Epithelial cell of prostate (primary cell): ENCODE measurements around the gene ASTN2.
A peak's percentile ranks its signal among the peaks of the same experiment; 100 is the strongest.

Experiments
- DNase-seq: peaks from one replicate; pipeline ENCODE4 v3.0.0-alpha.2; 2011; ENCODE audit warnings: low read depth, low spot score
- H3K27ac ChIP-seq: fragments of 450-650 bp; 2 replicates; pipeline ENCODE4 v1.5.1; 2017; ENCODE audit warnings: mild to moderate bottlenecking

The ASTN2 gene

DNA sequence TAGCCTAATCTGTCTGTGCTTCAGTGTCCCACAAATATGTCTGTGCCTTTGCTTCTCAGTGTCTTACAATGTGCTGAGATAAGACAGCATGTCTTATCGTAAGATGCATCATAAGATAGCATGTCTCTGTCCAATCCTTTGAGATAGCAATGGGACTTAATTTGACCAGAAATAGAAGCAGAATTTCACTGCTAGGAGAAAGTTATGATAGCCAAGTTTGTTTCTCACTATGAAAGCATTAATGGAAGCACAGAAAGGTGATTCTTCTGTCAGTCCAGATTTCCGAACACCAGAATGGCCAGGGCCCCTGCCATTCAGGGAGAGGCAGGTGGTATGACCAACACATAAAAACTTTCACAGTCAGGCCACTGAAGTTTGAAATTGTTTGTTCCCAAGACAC lies 616.3 kb downstream of the ASTN2 start:
- no peak overlapping the region for H3K27ac ChIP-seq
- DNase-seq: no peak

- no peak for DNase-seq
Observed at GRCh38 chr9:116797276-116797675, 617.6 kb downstream of the ASTN2 start.

DNA sequence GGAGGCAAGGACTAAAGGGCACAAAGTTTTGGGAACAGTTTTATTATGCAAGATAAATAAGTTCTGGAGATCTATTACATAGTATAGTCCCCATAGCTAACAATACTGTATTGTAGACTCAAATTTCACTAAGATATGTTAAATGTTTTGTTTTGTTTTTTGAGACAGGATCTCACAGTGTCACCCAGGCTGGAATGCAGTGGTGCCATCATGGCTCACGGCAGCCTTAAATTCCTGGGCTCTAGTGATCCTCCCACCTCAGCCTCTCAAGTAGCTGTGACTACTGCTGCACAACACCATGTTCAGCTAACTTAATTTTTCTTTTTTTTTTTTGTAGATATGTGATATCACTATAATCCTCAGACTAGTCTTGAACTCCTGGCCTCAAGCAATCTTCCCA lies 618.2 kb downstream of the ASTN2 start:
- DNase-seq: no peak
- no peak overlapping the region for H3K27ac ChIP-seq

More at GRCh38 chr9:116797276-116797675, 617.6 kb downstream of the ASTN2 start:
- no peak overlapping the region for H3K27ac ChIP-seq

- H3K27ac ChIP-seq: no peak overlapping the region
- DNase-seq: no peak
Observed at GRCh38 chr9:116795821-116796220, 619.0 kb downstream of the ASTN2 start.

DNA sequence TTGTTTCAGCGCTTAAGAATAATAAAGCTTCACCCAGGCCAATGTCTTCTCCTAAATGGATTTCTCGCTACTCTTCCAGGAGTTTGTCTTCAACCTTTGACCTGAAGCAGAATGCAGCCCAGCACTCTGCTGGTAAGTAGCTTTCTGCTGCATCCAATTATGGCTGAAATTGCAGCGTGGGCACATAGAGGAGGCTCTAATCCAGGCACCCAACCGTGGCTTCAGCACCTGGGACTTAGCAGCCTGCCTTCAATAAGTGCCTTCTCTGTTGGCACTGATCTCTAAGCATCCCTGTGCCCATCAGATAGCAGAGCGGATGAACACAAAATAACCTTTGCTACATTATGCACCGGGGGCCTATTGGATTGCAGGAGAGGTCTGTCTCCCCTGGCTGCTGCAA lies 622.6 kb downstream of the ASTN2 start:
- H3K27ac ChIP-seq: no peak overlapping the region
- no peak for DNase-seq

- DNase-seq: no peak
- H3K27ac ChIP-seq: no peak overlapping the region
Observed at GRCh38 chr9:116791326-116791725, 623.5 kb downstream of the ASTN2 start.

GRCh38 chr9:116789081-116789480 lies 625.8 kb downstream of the ASTN2 start:
- H3K27ac ChIP-seq: no peak overlapping the region

GRCh38 chr9:116786737-116787136 lies 628.1 kb downstream of the ASTN2 start:
- no peak overlapping the region for H3K27ac ChIP-seq
- DNase-seq: no peak

More at GRCh38 chr9:116789081-116789480, 625.8 kb downstream of the ASTN2 start:
- DNase-seq: no peak

DNA sequence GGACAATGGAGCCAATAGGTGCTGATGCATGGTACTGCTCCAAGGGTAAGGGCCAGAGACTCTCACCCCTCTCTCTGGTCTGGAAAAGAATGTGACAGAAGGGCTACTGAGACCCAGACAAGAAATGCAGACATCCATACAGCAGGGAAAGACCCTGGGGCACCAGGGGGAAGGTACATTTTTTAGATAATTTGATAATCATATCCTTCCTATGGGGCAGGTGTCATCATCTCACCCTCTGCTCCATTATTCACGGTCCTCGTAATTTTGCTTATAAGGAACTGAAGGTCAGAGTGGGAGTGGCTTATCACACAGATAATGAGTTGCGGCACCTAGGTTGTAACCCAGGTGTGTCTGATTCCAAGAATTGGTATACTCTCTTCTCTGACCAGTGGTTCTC lies 637.7 kb downstream of the ASTN2 start:
- DNase-seq: no peak
- H3K27ac ChIP-seq: no peak overlapping the region

DNA sequence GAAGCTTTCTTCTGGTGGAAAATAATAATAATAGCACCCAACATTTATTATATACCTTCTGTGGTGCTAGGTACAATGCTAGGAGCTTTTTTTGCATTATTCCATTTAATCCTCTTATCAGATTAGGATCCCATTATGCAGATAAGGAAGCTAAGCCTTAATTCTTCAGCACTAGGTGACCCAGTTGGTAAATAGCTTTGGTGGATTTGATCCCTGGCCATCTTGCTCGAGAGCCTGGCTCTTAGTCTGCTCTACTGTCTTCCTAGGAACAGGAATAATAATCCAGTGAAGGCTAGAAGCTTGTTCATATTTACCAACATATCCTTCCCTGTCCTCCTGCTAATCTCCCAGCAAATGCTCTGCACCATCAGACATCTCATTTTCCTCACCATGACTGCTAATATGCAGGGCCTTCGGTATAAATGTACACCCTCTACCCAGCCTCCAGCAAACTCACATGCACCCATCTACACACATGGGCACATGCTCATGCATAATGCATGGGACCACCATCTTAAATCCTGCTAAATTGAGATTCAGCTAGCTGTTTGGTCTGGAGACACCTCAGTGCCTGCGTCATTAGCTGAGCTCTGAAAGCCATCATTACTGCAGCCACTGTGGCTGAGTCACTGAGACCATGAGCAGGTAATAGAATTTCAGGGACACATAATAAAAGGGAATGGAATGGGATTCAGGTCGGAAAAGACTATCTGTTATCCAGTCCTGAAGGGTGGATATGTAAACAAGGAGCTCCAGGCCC lies 640.3 kb downstream of the ASTN2 start:
- DNase-seq: no peak
- H3K27ac ChIP-seq: no peak overlapping the region

DNA sequence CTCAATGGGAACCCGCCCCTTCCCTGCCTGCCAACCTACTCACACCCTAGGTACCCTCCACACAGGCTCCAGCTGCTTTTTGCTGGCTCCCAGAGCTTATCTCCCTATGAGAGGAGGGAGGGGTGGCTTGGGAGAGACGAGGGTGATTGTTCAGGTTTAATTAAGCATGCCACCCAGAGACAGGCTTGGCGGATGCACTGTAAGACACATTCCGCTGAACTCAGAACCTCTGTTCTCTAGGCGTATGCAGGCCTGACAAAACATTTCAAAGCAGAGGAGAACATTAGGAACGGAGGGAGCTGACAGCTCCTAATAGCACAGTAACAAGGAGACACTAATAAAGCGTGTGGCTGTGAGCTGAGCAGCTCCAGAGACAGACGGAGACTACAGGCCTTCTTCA lies 647.6 kb downstream of the ASTN2 start:
- DNase-seq: no peak
- H3K27ac ChIP-seq: no peak overlapping the region

DNA sequence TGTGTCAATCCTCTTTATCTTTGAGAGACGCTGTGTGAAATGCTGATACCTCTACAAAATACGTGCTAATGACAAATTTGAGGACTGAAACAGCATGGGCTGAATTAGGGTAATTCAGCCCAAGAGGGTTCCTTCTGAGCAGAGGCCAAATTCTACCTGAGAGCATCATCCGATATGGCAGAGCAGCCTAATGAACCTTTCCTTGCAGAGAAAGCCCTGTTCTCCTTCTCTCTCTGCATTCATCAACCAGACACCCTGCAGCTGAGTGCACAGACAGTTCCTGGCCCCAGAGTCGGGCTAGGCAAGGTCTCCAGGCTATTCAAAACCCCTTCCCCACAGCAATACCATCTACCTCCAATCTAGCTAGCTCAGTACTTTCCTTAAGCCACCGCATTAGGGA lies 649.8 kb downstream of the ASTN2 start:
- no peak for DNase-seq
- no peak overlapping the region for H3K27ac ChIP-seq

- no peak overlapping the region for H3K27ac ChIP-seq
- no peak for DNase-seq
Observed at GRCh38 chr9:116763770-116764169, 651.1 kb downstream of the ASTN2 start.

DNA sequence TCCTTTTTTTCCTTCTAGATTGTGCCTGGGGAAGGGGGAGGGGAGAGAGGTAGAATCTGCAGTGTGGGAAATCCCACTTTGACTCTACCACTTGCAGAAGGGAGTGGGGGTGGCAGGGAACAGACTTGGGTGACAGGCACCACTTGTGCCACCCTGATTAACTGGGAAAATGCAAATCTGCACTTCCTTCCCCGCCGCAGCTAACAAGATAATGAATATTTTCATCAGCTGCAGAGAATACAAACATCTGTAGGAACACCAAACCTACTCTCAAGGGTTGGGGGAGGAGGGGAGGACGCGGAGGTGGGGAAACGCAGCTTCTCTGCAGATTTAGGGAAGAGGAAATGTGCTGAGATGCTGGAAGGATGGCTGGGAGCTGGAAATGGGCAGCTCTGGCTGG lies 654.2 kb downstream of the ASTN2 start:
- no peak for DNase-seq
- no peak overlapping the region for H3K27ac ChIP-seq

GRCh38 chr9:116757030-116757429 lies 657.8 kb downstream of the ASTN2 start:
- DNase-seq: no peak

GRCh38 chr9:116753389-116753788 lies 661.5 kb downstream of the ASTN2 start:
- no peak overlapping the region for H3K27ac ChIP-seq
- DNase-seq: no peak

More at GRCh38 chr9:116757030-116757429, 657.8 kb downstream of the ASTN2 start:
- H3K27ac ChIP-seq: no peak overlapping the region

DNA sequence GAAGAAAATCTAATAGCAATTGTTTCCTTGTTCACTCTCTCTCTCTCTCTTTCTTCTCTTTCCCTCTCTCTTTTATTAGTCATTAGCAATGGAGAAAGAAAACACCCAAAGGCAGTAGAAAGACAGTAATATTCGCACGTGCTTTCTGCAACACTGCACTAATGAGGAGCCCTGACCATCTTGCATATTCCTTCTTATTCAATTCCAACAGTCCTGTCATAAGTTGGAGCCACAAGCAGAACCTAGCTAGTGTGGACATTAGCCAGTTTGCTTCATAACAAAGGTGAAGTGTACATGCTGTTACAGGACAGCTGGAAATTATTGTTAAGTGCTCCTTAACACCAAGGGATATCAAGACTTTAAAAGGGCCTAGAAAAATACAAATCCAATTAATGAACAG lies 664.3 kb downstream of the ASTN2 start:
- DNase-seq: no peak
- no peak overlapping the region for H3K27ac ChIP-seq

DNA sequence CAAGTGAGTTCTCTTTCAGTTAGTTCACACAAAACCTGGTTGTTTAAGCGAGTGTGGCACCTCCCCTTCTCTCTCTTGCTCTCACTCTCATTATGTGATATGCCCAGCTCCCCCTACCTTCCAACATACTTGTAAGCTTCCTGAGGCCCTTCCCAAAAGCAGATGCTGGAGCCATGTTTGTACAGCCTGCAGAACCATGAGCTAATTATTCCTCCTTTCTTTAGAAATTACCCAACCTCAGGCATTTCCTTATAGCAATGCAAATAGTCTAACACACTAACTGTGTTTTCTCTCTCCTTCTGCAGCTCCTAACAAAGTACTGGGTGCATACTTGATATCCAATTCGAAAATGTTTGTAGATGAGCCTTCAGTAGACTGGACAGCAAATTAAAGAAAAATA lies 665.1 kb downstream of the ASTN2 start:
- no peak for DNase-seq
- no peak overlapping the region for H3K27ac ChIP-seq

DNA sequence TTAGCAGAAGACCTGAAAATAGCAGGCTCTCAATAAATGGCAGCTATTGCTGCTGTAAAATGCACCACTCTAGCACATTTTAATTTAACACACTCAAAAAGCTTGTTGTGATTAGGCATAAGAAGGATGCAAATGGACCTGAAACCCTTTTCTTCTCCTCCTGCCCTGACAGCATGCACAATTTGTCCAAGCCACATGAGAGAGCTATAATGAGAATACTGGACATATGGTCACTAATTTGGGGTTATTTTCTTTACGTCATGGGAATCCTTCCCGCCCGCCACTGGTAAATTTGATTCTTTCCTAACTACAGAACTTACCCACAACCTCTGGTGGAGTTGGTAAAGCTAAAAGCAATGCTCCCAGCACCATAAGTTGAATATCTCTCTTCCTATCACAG lies 665.7 kb downstream of the ASTN2 start:
- no peak for DNase-seq

DNA sequence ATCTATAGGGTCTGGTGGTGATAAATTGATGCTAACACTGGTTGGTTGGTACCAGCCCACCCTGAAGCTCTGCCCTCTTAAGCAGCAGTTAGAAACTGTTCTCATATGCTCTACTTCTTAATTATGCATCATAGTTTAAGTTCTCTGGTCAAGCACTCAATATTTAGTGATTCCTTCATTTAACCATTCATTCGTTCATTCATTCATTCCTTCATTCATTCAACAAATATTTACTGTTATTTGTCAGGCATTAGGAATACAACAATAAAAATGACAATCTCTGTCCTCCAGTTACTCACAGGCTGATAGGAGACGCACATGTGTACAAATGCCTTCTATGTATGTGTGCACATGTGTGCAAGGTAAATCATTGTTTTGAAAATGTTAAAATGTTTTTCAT lies 673.1 kb downstream of the ASTN2 start:
- DNase-seq: no peak
- H3K27ac ChIP-seq: no peak overlapping the region

More for the DNA sequence above, 665.7 kb downstream of the ASTN2 start:
- no peak overlapping the region for H3K27ac ChIP-seq

- H3K27ac ChIP-seq: no peak overlapping the region
- DNase-seq: no peak
Observed at GRCh38 chr9:116741086-116741740, 673.6 kb downstream of the ASTN2 start.

DNA sequence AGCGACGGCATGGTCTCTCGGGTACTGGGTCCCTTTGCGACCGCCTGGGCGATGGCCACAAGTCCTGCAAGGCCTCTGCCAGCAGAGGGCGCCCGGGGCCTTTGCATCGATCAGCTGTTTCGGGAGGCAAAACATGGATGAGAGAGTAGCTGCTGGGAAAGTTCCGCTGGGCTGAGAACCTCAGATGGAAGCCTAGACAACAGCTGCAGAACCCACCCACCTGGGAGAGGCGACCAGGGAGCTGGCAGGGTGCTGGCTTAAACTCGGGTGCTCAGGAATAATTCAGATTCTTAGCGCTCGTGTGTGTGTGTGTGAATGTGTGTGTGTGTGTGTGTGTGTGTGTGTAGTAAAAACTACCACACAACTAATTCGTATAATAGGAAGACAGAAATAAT lies 677.7 kb downstream of the ASTN2 start:
- peak; percentile 26 for DNase-seq
- no peak overlapping the region for H3K27ac ChIP-seq
